Hematopoietic multipotent progenitor cell treated with erythropoietin and hydrocortisone succinate and interleukin-3 and kit ligand, for 6 days (in vitro differentiated cells): ENCODE results near the gene DCAF12.

Source experiments
- DNase-seq: peaks from one replicate; pipeline ENCODE4 v3.0.0-alpha.2; 2015

The DCAF12 gene

GRCh38 chr9:34124926-34125325, 1.6 kb downstream of the DCAF12 start:
- no peak for DNase-seq

- DNase-seq: peak; percentile 80
Measured at GRCh38 chr9:34124099-34124498, 2.4 kb downstream of the DCAF12 start.

GRCh38 chr9:34123682-34124081, 2.8 kb downstream of the DCAF12 start:
- peak; percentile 80 for DNase-seq

- DNase-seq: no peak
Measured at GRCh38 chr9:34121996-34122395, 4.5 kb downstream of the DCAF12 start.

- DNase-seq: no peak
Measured at GRCh38 chr9:34119713-34120112, 6.8 kb downstream of the DCAF12 start.

GRCh38 chr9:34114436-34114835, 12.1 kb downstream of the DCAF12 start:
- DNase-seq: no peak

GRCh38 chr9:34106110-34106509, 20.4 kb downstream of the DCAF12 start:
- DNase-seq: no peak

- no peak for DNase-seq
Measured at GRCh38 chr9:34102796-34103195, 23.7 kb downstream of the DCAF12 start.

- DNase-seq: no peak
Measured at GRCh38 chr9:34098307-34098706, 28.2 kb downstream of the DCAF12 start.

- DNase-seq: no peak
Measured at GRCh38 chr9:34097865-34098264, 28.6 kb downstream of the DCAF12 start.

- DNase-seq: no peak
Measured at GRCh38 chr9:34096751-34097150, 29.7 kb downstream of the DCAF12 start.

- no peak for DNase-seq
Measured at GRCh38 chr9:34093578-34093977, 32.9 kb downstream of the DCAF12 start.

- no peak for DNase-seq
Measured at GRCh38 chr9:34089311-34089710, 37.2 kb downstream of the DCAF12 start.

- DNase-seq: no peak
Measured at GRCh38 chr9:34087370-34087769, 39.1 kb downstream of the DCAF12 start.

- DNase-seq: no peak
Measured at GRCh38 chr9:34086864-34087263, 39.6 kb downstream of the DCAF12 start.

GRCh38 chr9:34085581-34086500, 40.7 kb downstream of the DCAF12 start:
- DNase-seq: no peak

GRCh38 chr9:34084562-34084961, 41.9 kb downstream of the DCAF12 start:
- no peak for DNase-seq

- DNase-seq: no peak
Measured at GRCh38 chr9:34079181-34079580, 47.3 kb downstream of the DCAF12 start.

- DNase-seq: no peak
Measured at GRCh38 chr9:34072868-34073590, 53.5 kb downstream of the DCAF12 start.

- DNase-seq: no peak
Measured at GRCh38 chr9:34072410-34072809, 54.1 kb downstream of the DCAF12 start.

- no peak for DNase-seq
Measured at GRCh38 chr9:34070606-34071324, 55.7 kb downstream of the DCAF12 start.

GRCh38 chr9:34069831-34070230, 56.7 kb downstream of the DCAF12 start:
- DNase-seq: no peak

- DNase-seq: no peak
Measured at GRCh38 chr9:34065541-34065940, 61.0 kb downstream of the DCAF12 start.
